Measurements from ENCODE around the gene SFRP5.

- TF ChIP-seq CTCF (IDR thresholded peaks at IDR 0.05) (no peak), POLR2AphosphoS5 (IDR thresholded peaks at IDR 0.05) (no peak), POLR2A (IDR thresholded peaks at IDR 0.05) (no peak), EP300 (IDR thresholded peaks at IDR 0.05) (no peak)
Observed at GRCh38 chr10:97805096-97805884, 33.5 kb upstream of the SFRP5 start.

Data from sigmoid colon (tissue), 4 donors.